ENCODE data around the gene FTO. TPM values are rescaled to one million over a fixed set of nuclear protein-coding genes. Genes with fewer than 3 reads are reported as not detected.

The FTO gene
- total and polyA plus RNA-seq, 2 experiments from 2014 or later = 46.8 to 77.7 TPM

GRCh38 chr16:53999841-54000240, 295.9 kb downstream of the FTO start:
- Histone ChIP-seq H3K4me2 (no peak overlapping the region), H2AFZ (no peak overlapping the region), H3K9me2 (replicated peaks; ENCODE audit: insufficient read depth) (no peaks in the 10 kb centered on the region), H3K4me3 (no peak overlapping the region), H3K9me3 (ENCODE audit: low read depth) (no peaks in the 10 kb centered on the region), H3K36me3 (replicated peaks; ENCODE audit: insufficient read depth, low read depth) (no peaks in the 10 kb centered on the region), H3K4me1 (ENCODE audit: insufficient read depth) (no peaks in the 10 kb centered on the region), H3K27ac (no peak overlapping the region), H4K20me1 (ENCODE audit: insufficient read depth, poor library complexity, severe bottlenecking) (no peaks in the 10 kb centered on the region), H3K79me2 (no peaks in the 10 kb centered on the region), H3K27me3 (no peaks in the 10 kb centered on the region)
- 88% methylated on average over 4 of the region's 4 CpGs for WGBS (ENCODE audit: low lambda C conversion rate, missing lambda C conversion rate)
- TF ChIP-seq CTCF (IDR thresholded peaks at IDR 0.05; ENCODE audit: poor library complexity) (no peak), EZH2phosphoT487 (IDR thresholded peaks at IDR 0.05; ENCODE audit: low read depth, severe bottlenecking, unreplicated experiment) (no peak), EZH2 (IDR thresholded peaks at IDR 0.05; ENCODE audit: borderline replicate concordance) (no peak)
- DNase-seq (ENCODE audit: low spot score) = no peak

GRCh38 chr16:54000361-54000760, 296.4 kb downstream of the FTO start:
- no peaks in the 10 kb centered on the region for H4K20me1 ChIP-seq (ENCODE audit: insufficient read depth, poor library complexity, severe bottlenecking)
- no peaks in the 10 kb centered on the region for H3K4me1 ChIP-seq (ENCODE audit: insufficient read depth)
- no peak for DNase-seq (ENCODE audit: low spot score)
- H3K4me3 ChIP-seq = no peak overlapping the region
- WGBS (ENCODE audit: low lambda C conversion rate, missing lambda C conversion rate) = 94% methylated on average over 5 of the region's 5 CpGs
- TF ChIP-seq EZH2 (IDR thresholded peaks at IDR 0.05; ENCODE audit: borderline replicate concordance) (no peak), CTCF (IDR thresholded peaks at IDR 0.05; ENCODE audit: poor library complexity) (no peak), EZH2phosphoT487 (IDR thresholded peaks at IDR 0.05; ENCODE audit: low read depth, severe bottlenecking, unreplicated experiment) (no peak)
- no peak overlapping the region for H2AFZ ChIP-seq
- no peaks in the 10 kb centered on the region for H3K79me2 ChIP-seq
- H3K9me3 ChIP-seq (ENCODE audit: low read depth) = no peaks in the 10 kb centered on the region
- no peak overlapping the region for H3K4me2 ChIP-seq
- H3K36me3 ChIP-seq (replicated peaks; ENCODE audit: insufficient read depth, low read depth) = no peaks in the 10 kb centered on the region
- no peaks in the 10 kb centered on the region for H3K27me3 ChIP-seq
- H3K27ac ChIP-seq = no peak overlapping the region
- H3K9me2 ChIP-seq (replicated peaks; ENCODE audit: insufficient read depth) = no peaks in the 10 kb centered on the region

DNA sequence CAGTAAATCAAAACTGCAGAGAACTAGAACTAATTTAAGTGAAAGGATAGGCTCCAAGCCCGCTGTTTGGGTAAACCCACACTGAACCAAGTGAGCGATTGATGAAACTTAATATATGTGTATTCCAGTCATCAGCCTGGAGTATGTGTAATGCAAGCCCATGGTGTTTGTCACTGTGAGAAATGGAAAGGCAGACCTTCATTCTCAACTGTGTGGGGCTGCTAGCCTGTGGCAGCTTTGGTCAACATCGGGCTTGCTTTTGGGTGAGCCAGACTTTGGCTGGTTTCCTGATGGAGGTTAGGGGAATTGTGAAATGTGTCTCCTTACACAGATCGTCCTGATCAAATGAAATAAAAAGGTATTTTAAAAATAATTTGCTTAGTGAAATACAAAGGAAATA, 302.7 kb downstream of the FTO start:
- Histone ChIP-seq H3K27me3 (no peaks in the 10 kb centered on the region), H3K9me3 (ENCODE audit: low read depth) (no peaks in the 10 kb centered on the region), H3K27ac (no peak overlapping the region), H3K79me2 (no peaks in the 10 kb centered on the region), H3K9me2 (replicated peaks; ENCODE audit: insufficient read depth) (no peaks in the 10 kb centered on the region), H3K36me3 (replicated peaks; ENCODE audit: insufficient read depth, low read depth) (no peaks in the 10 kb centered on the region), H3K4me3 (no peak overlapping the region), H2AFZ (no peak overlapping the region), H3K4me2 (no peak overlapping the region), H4K20me1 (ENCODE audit: insufficient read depth, poor library complexity, severe bottlenecking) (no peaks in the 10 kb centered on the region), H3K4me1 (ENCODE audit: insufficient read depth) (no peaks in the 10 kb centered on the region)
- TF ChIP-seq EZH2 (IDR thresholded peaks at IDR 0.05; ENCODE audit: borderline replicate concordance) = no peak
- TF ChIP-seq EZH2phosphoT487 (IDR thresholded peaks at IDR 0.05; ENCODE audit: low read depth, severe bottlenecking, unreplicated experiment) = no peak
- no peak for TF ChIP-seq CTCF (IDR thresholded peaks at IDR 0.05; ENCODE audit: poor library complexity)
- DNase-seq (ENCODE audit: low spot score) = no peak
- 100% methylated on average over 4 of the region's 4 CpGs for WGBS (ENCODE audit: low lambda C conversion rate, missing lambda C conversion rate)

DNA sequence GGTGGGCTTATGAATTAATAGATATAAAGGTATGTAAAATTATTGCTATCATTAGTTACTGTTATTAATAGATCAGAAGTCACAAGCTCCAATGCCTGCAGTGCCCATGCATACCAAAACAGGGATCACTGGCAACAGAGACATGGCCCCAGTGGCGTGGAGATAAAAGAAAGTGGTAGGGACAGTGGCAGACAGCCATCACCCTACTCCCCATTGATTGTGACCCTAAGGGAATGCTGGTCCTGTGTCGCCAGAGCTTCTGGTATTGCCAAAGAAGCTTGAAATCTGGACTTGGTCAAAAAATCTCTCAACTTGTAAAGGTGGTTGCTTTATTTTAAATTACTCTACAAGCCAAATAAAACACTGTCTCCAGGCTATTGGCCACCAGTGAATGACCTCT, 303.5 kb downstream of the FTO start:
- no peak for DNase-seq (ENCODE audit: low spot score)
- Histone ChIP-seq H3K36me3 (replicated peaks; ENCODE audit: insufficient read depth, low read depth) (no peaks in the 10 kb centered on the region), H3K4me2 (no peak overlapping the region), H3K79me2 (no peaks in the 10 kb centered on the region), H3K4me3 (no peak overlapping the region), H3K9me3 (ENCODE audit: low read depth) (no peaks in the 10 kb centered on the region), H3K9me2 (replicated peaks; ENCODE audit: insufficient read depth) (no peaks in the 10 kb centered on the region), H2AFZ (no peak overlapping the region), H3K4me1 (ENCODE audit: insufficient read depth) (no peaks in the 10 kb centered on the region), H4K20me1 (ENCODE audit: insufficient read depth, poor library complexity, severe bottlenecking) (no peaks in the 10 kb centered on the region), H3K27me3 (no peaks in the 10 kb centered on the region), H3K27ac (no peak overlapping the region)
- 94% methylated on average over 2 of the region's 2 CpGs for WGBS (ENCODE audit: low lambda C conversion rate, missing lambda C conversion rate)
- no peak for TF ChIP-seq EZH2 (IDR thresholded peaks at IDR 0.05; ENCODE audit: borderline replicate concordance)
- TF ChIP-seq EZH2phosphoT487 (IDR thresholded peaks at IDR 0.05; ENCODE audit: low read depth, severe bottlenecking, unreplicated experiment) = no peak
- no peak for TF ChIP-seq CTCF (IDR thresholded peaks at IDR 0.05; ENCODE audit: poor library complexity)

Measured in hepatocyte (in vitro differentiated cells).